Motor neuron (in vitro differentiated cells): Measurements from ENCODE around the gene TKT. TPM values are rescaled to one million over a fixed set of nuclear protein-coding genes. Genes with fewer than 3 reads are reported as not detected.
"Not testable (repeated sequence)": the region's sequence is repeated elsewhere in the genome, so short reads cannot be mapped to it uniquely, and the experiment has no call there.

Experiments used
- ATAC-seq, 8 experiments: fragments of 200-7000 bp; cut with Tn5 transposase; replicated peaks in 6 of 8; 2 replicates each; pipeline ENCODE4 v1.8.0; 2021; ENCODE audit warnings: mild to moderate bottlenecking in 8 of 8, moderate library complexity in 8 of 8
- H3K27ac ChIP-seq, 2 donors: fragments of 250-450 bp; sonication (Bioruptor Pico); 2 replicates each; pipeline ENCODE4 v1.9.0; 2021; ENCODE audit warnings: antibody characterized with exemption in 2 of 2, mild to moderate bottlenecking in 2 of 2, moderate library complexity in 1 of 2
- H3K4me1 ChIP-seq, 2 donors: fragments of 250-450 bp; sonication (Bioruptor Pico); replicated peaks in 1 of 2; 2 replicates each; pipeline ENCODE4 v1.6.1; 2021; ENCODE audit warnings: antibody characterized with exemption in 2 of 2, mild to moderate bottlenecking in 2 of 2, moderate library complexity in 1 of 2
- H3K4me3 ChIP-seq, 5 donors: fragments of 250-450 bp; sonication (Bioruptor Pico); 2 replicates each; pipeline ENCODE4 v1.9.0; 2021; ENCODE audit warnings: antibody characterized with exemption in 5 of 5, mild to moderate bottlenecking in 5 of 5, moderate library complexity in 4 of 5
- WGBS, 10 experiments: fragments of 450-650 bp; shearing (Covaris generic); methylation state at CpG; one replicate each; pipeline ENCODE4 v1.0.0; 2022; 5-methylcytosine and 5-hydroxymethylcytosine counted together
- in situ Hi-C, 9 experiments: fragments of 400-800 bp; cut with MboI; loops; one replicate each; pipeline ENCODE4 v1.15.0; 2021; ENCODE audit warnings: low sequenced_read_pairs in 9 of 9, low pct_unique_long_range_greater_than_20kb in 2 of 9; ENCODE audit not compliant: unreplicated experiment in 9 of 9
- total RNA-seq, 8 experiments: library from RNA; unstranded; fragments of 300-600 nt; gene quantifications; 2 replicates each; pipeline versions ENCODE4 v1.2.3 to v1.2.4, GENCODE V29; 2022

TKT gene
- 100 to 1,000 TPM in 6 of 8 experiments, 10 to 100 TPM in 2; 87.0 to 697 (median 139) TPM for total RNA-seq

- in situ Hi-C loops, result no loop called here
- Histone ChIP-seq H3K4me3 (peak within 1 kb of the TSS; percentile 62 to 93 (median 81)), H3K27ac (peak within 1 kb of the TSS; percentile 79 to 88), H3K4me1 (peaks cover 27 to 32% of the 10 kb centered on the region in 2 donors)
- peak; percentile 55 to 75 (median 70) for ATAC-seq
- 77 to 100% (median 88%) methylated on average over 1 to 7 of the region's 66 CpGs; no CpG with 5 or more reads in 2 of the 10 experiments for WGBS, 10 experiments
These were observed at the start of gene TKT for GRCh38 chr3:53255775-53256703. TKT (minus strand) TSS chr3:53256022; CDS start chr3:53255942, 80 bp downstream.

- Histone ChIP-seq H3K4me3 (no peak overlapping the region), H3K4me1 (no peaks in the 10 kb centered on the region), H3K27ac (no peak overlapping the region)
- WGBS, 10 experiments, result 63 to 100% (median 91%) methylated on average over 1 to 3 of the region's 3 CpGs; no CpG with 5 or more reads in 2 of the 10 experiments
- no peak for ATAC-seq
- in situ Hi-C loops, result loop anchor here in 1 of 9 experiments (25.0 kb wide), 1 partner anchor 408 kb away; no protein-coding TSS in a partner anchor
These were observed 48.1 kb upstream of the TKT start for GRCh38 chr3:53303957-53304356.

GRCh38 chr3:53303549-53303948 is 47.7 kb upstream of the TKT start:
- H3K27ac ChIP-seq, result no peak overlapping the region
- ATAC-seq, result no peak
- H3K4me1 ChIP-seq, result no peaks in the 10 kb centered on the region
- in situ Hi-C loops, result loop anchor here in 1 of 9 experiments (25.0 kb wide), 1 partner anchor 409 kb away; no protein-coding TSS in a partner anchor
- H3K4me3 ChIP-seq, result no peak overlapping the region
- 80 to 100% (median 85%) methylated on average over 1 to 3 of the region's 3 CpGs; no CpG with 5 or more reads in 4 of the 10 experiments for WGBS, 10 experiments

- in situ Hi-C loops, result loop anchor here in 1 of 9 experiments (25.0 kb wide), 1 partner anchor 411 kb away; no protein-coding TSS in a partner anchor
- WGBS, 10 experiments, result 80 to 100% (median 100%) methylated on average over 1 to 3 of the region's 3 CpGs; no CpG with 5 or more reads in 2 of the 10 experiments
- ATAC-seq, result no peak
- no peaks in the 10 kb centered on the region for H3K4me1 ChIP-seq
- no peak overlapping the region for H3K27ac ChIP-seq
- no peak overlapping the region for H3K4me3 ChIP-seq
These were observed 45.0 kb upstream of the TKT start for GRCh38 chr3:53300826-53301225.

GRCh38 chr3:53299611-53300023 is 43.8 kb upstream of the TKT start:
- H3K4me3 ChIP-seq, H3K4me1 ChIP-seq, H3K27ac ChIP-seq: not testable (repeated sequence)
- peak; percentile 26 to 93 (median 48) for ATAC-seq
- in situ Hi-C loops, result loop anchor here in 3 of 9 experiments (25.0 kb wide), 1 partner anchor 413 kb away; no protein-coding TSS in a partner anchor
- WGBS, 10 experiments, result 25 to 100% (median 50%) methylated on average over 1 to 4 of the region's 5 CpGs; no CpG with 5 or more reads in 4 of the 10 experiments

- no peak overlapping the region for H3K27ac ChIP-seq
- in situ Hi-C loops, result loop anchor here in 2 of 9 experiments (25.0 kb wide), 1 partner anchor 417 kb away; no protein-coding TSS in a partner anchor
- 83 to 100% (median 100%) methylated on average over 1 of the region's 1 CpG; no CpG with 5 or more reads in 3 of the 10 experiments for WGBS, 10 experiments
These were observed 39.6 kb upstream of the TKT start for GRCh38 chr3:53295410-53295809.

GRCh38 chr3:53293867-53294266 is 38.0 kb upstream of the TKT start:
- H3K27ac ChIP-seq, result no peak overlapping the region
- WGBS, 10 experiments, result 67 to 96% (median 88%) methylated on average over 1 to 6 of the region's 8 CpGs; no CpG with 5 or more reads in 2 of the 10 experiments
- H3K4me3 ChIP-seq, result no peak overlapping the region
- no peak for ATAC-seq
- H3K4me1 ChIP-seq, result no peaks in the 10 kb centered on the region
- in situ Hi-C loops, result loop anchor here in 2 of 9 experiments (25.0 kb wide), 1 partner anchor 418 kb away; no protein-coding TSS in a partner anchor

More at GRCh38 chr3:53295410-53295809, 39.6 kb upstream of the TKT start:
- Histone ChIP-seq H3K4me3 (no peak overlapping the region), H3K4me1 (no peaks in the 10 kb centered on the region)
- ATAC-seq, result no peak

GRCh38 chr3:53288214-53288613 is 32.4 kb upstream of the TKT start:
- no peak for ATAC-seq
- no peak overlapping the region for H3K27ac ChIP-seq

GRCh38 chr3:53287131-53287629 is 31.4 kb upstream of the TKT start:
- ATAC-seq, result peak in 7 of 8 experiments; percentile 63 to 94 (median 90)
- in situ Hi-C loops, result loop anchor here in 2 of 9 experiments (25.0 kb wide), 1 partner anchor 425 kb away; no protein-coding TSS in a partner anchor
- 0 to 61% (median 12%) methylated on average over 1 to 3 of the region's 4 CpGs; no CpG with 5 or more reads in 4 of the 10 experiments for WGBS, 10 experiments
- Histone ChIP-seq H3K27ac (peak overlapping the region in 1 of 2 donors; percentile 77), H3K4me1 (peaks cover 6 to 25% of the 10 kb centered on the region in 2 donors), H3K4me3 (no peak overlapping the region)

More at GRCh38 chr3:53288214-53288613, 32.4 kb upstream of the TKT start:
- Histone ChIP-seq H3K4me3 (no peak overlapping the region), H3K4me1 (peaks cover 6 to 25% of the 10 kb centered on the region in 2 donors)
- 50 to 83% (median 67%) methylated on average over 1 to 4 of the region's 4 CpGs; no CpG with 5 or more reads in 2 of the 10 experiments for WGBS, 10 experiments
- in situ Hi-C loops, result loop anchor here in 2 of 9 experiments (25.0 kb wide), 1 partner anchor 424 kb away; no protein-coding TSS in a partner anchor

- peak overlapping the region in 1 of 2 donors; percentile 77 for H3K27ac ChIP-seq
- peak in 6 of 8 experiments; percentile 29 to 91 (median 88) for ATAC-seq
These were observed 30.9 kb upstream of the TKT start for GRCh38 chr3:53286727-53287126.

GRCh38 chr3:53282581-53282980 is 26.8 kb upstream of the TKT start:
- in situ Hi-C loops, result loop anchor here in 2 of 9 experiments (25.0 kb wide), 1 partner anchor 430 kb away; no protein-coding TSS in a partner anchor
- no peak for ATAC-seq
- 67 to 100% (median 98%) methylated on average over 1 to 7 of the region's 8 CpGs; no CpG with 5 or more reads in 2 of the 10 experiments for WGBS, 10 experiments
- Histone ChIP-seq H3K27ac (no peak overlapping the region), H3K4me3 (no peak overlapping the region), H3K4me1 (peaks cover 6 to 24% of the 10 kb centered on the region in 2 donors)

More at GRCh38 chr3:53286727-53287126, 30.9 kb upstream of the TKT start:
- in situ Hi-C loops, result loop anchor here in 2 of 9 experiments (25.0 kb wide), 1 partner anchor 426 kb away; no protein-coding TSS in a partner anchor
- no peak overlapping the region for H3K4me3 ChIP-seq
- peaks cover 6 to 25% of the 10 kb centered on the region in 2 donors for H3K4me1 ChIP-seq
- 0 to 100% (median 29%) methylated on average over 1 of the region's 1 CpG; no CpG with 5 or more reads in 4 of the 10 experiments for WGBS, 10 experiments

GRCh38 chr3:53278667-53279066 is 22.8 kb upstream of the TKT start:
- Histone ChIP-seq H3K4me1 (no peaks in the 10 kb centered on the region), H3K27ac (no peak overlapping the region), H3K4me3 (no peak overlapping the region)
- 0 to 76% (median 61%) methylated on average over 1 to 4 of the region's 4 CpGs; no CpG with 5 or more reads in 3 of the 10 experiments for WGBS, 10 experiments
- in situ Hi-C loops, result loop anchor here in 2 of 9 experiments (25.0 kb wide), 1 partner anchor 434 kb away; no protein-coding TSS in a partner anchor
- ATAC-seq, result no peak
